OCI-LY7 (cell line): ENCODE data around the gene CARMIL1. TPM values are rescaled to one million over a fixed set of nuclear protein-coding genes. Genes with fewer than 3 reads are reported as not detected.

Experiments
- BruUV-seq: library from RNA; stranded (reverse); fragments of 400-500 nt; replicated peaks from 2 replicates; lab custom pipeline; 2021; lab: Mats Ljungman, UMichigan
- CTCF ChIA-PET: fragments of 300-600 bp; sonication (Branson Sonifier 250); formaldehyde crosslinking; loops from one replicate; lab custom pipeline; 2022; ENCODE audit warnings: antibody characterized with exemption; ENCODE audit not compliant: unreplicated experiment; lab: Charles Lee
- POLR2A ChIA-PET: fragments of 300-600 bp; sonication (Branson Sonifier 250); formaldehyde crosslinking; loops from one replicate; lab custom pipeline; 2022; ENCODE audit warnings: antibody characterized with exemption; lab: Charles Lee
- DNase-seq: peaks from one replicate; pipeline ENCODE4 v3.0.0-alpha.2; 2015; ENCODE audit warnings: low spot score
- H2AFZ ChIP-seq: fragments of 200-600 bp; sonication (generic), shearing (Covaris generic); 2 replicates; pipeline ENCODE4 v1.6.1; 2014; ENCODE audit warnings: mild to moderate bottlenecking, antibody characterized with exemption, low read length, moderate library complexity
- H3K27ac ChIP-seq: fragments of 200-600 bp; sonication (generic); 2 replicates; pipeline ENCODE4 v1.5.1; 2014; ENCODE audit warnings: mixed run types, low read depth, mild to moderate bottlenecking, moderate library complexity, low read length, inconsistent platforms; ENCODE audit not compliant: poor library complexity, severe bottlenecking
- H3K36me3 ChIP-seq: fragments of 200-600 bp; sonication (generic); 2 replicates; pipeline ENCODE4 v1.6.1; 2014; ENCODE audit warnings: mild to moderate bottlenecking, antibody characterized with exemption, low read length, moderate library complexity, mixed read lengths; ENCODE audit not compliant: insufficient read depth
- H3K4me1 ChIP-seq: fragments of 200-600 bp; sonication (generic); 2 replicates; pipeline ENCODE4 v1.5.1; 2014; ENCODE audit warnings: mild to moderate bottlenecking, low read length; ENCODE audit not compliant: insufficient read depth, poor library complexity, severe bottlenecking
- H3K4me2 ChIP-seq: fragments of 200-600 bp; sonication (generic); 2 replicates; pipeline ENCODE4 v1.6.1; 2014; ENCODE audit warnings: mild to moderate bottlenecking, low read length
- H3K4me3 ChIP-seq: fragments of 200-600 bp; sonication (generic); 2 replicates; pipeline ENCODE4 v1.5.1; 2014; ENCODE audit warnings: mild to moderate bottlenecking, low read depth, low read length; ENCODE audit not compliant: poor library complexity, severe bottlenecking
- H3K79me2 ChIP-seq: fragments of 200-600 bp; sonication (generic); 2 replicates; pipeline ENCODE4 v1.6.1; 2016; ENCODE audit warnings: low read depth, mild to moderate bottlenecking, low read length, moderate library complexity, mixed read lengths; ENCODE audit not compliant: insufficient read depth
- H3K9me2 ChIP-seq: fragments of 200-600 bp; sonication (generic); 2 replicates; pipeline ENCODE4 v1.6.1; 2016; ENCODE audit warnings: mild to moderate bottlenecking, low read length, mixed read lengths; ENCODE audit not compliant: insufficient read depth
- H3K9me3 ChIP-seq: fragments of 200-600 bp; sonication (generic); 2 replicates; pipeline ENCODE4 v1.6.1; 2014; ENCODE audit warnings: mild to moderate bottlenecking, mixed run types, low read length, mixed read lengths
- H4K20me1 ChIP-seq: fragments of 200-600 bp; sonication (generic); 2 replicates; pipeline ENCODE4 v1.6.1; 2014; ENCODE audit warnings: mild to moderate bottlenecking, antibody characterized with exemption, low read length, moderate library complexity, mixed read lengths; ENCODE audit not compliant: insufficient read depth
- CTCF ChIP-seq: fragments of 200-600 bp; sonication (generic); conservative IDR thresholded peaks from 2 replicates; pipeline ENCODE4 v1.5.1; 2014; ENCODE audit warnings: mild to moderate bottlenecking, antibody characterized with exemption, low read length, moderate library complexity, mixed read lengths
- EZH2phosphoT487 ChIP-seq: fragments of 200-600 bp; sonication (generic); IDR thresholded peaks from 2 replicates; pipeline ENCODE4 v1.6.1; 2018; ENCODE audit warnings: low read depth, borderline replicate concordance, mild to moderate bottlenecking, mixed run types, antibody characterized with exemption, low read length, moderate library complexity, mixed read lengths
- intact Hi-C: fragments of 100-400 bp; cut with micrococcal nuclease; formaldehyde crosslinking; loops from one replicate; pipeline ENCODE4 v1.10.0; 2022; ENCODE audit not compliant: unreplicated experiment
- total RNA-seq, 2 experiments: library from RNA; depleted of rRNA in 1 of 2; stranded (reverse); fragments of >200 nt in 1 of 2; shearing (Covaris generic) in 1 of 2; gene quantifications; 2 replicates each; pipeline ENCODE4 v1.2.3, GENCODE V29; 2014 to 2022

Gene CARMIL1
- total RNA-seq, 2 experiments from 2014 or later, result 25.5 to 40.1 TPM

GRCh38 chr6:25449774-25450173, 170.6 kb downstream of the CARMIL1 start:
- H3K4me2 ChIP-seq, result no peak overlapping the region
- no peak overlapping the region for H2AFZ ChIP-seq
- no peak overlapping the region for H3K27ac ChIP-seq
- H3K79me2 ChIP-seq, result no peaks in the 10 kb centered on the region
- peaks cover 35% of the 10 kb centered on the region for H3K4me1 ChIP-seq
- ChIA-PET POLR2A (interaction anchor here (0.6 to 1.4 kb wide), 5 partner anchors 9 to 61 kb away, joined by 3 to 5 read pairs (median 4); no protein-coding TSS in a partner anchor), CTCF (no interaction called here)
- TF ChIP-seq CTCF (no peak), EZH2phosphoT487 (no peak)
- intact Hi-C loops, result no loop called here
- no peak overlapping the region for H3K4me3 ChIP-seq
- no peaks in the 10 kb centered on the region for H3K9me2 ChIP-seq
- BruUV-seq, result no TSS peak
- DNase-seq, result no peak
- H3K36me3 ChIP-seq, result peaks cover 39% of the 10 kb centered on the region
- peaks cover 7% of the 10 kb centered on the region; the same call in 1 of the 2 replicates for H3K9me3 ChIP-seq
- no peaks in the 10 kb centered on the region for H4K20me1 ChIP-seq

GRCh38 chr6:25450469-25451198, 171.5 kb downstream of the CARMIL1 start:
- peaks cover 7% of the 10 kb centered on the region; the same call in 1 of the 2 replicates for H3K9me3 ChIP-seq
- no peaks in the 10 kb centered on the region for H4K20me1 ChIP-seq
- DNase-seq, result no peak
- H3K9me2 ChIP-seq, result no peaks in the 10 kb centered on the region
- H3K27ac ChIP-seq, result no peak overlapping the region
- no TSS peak for BruUV-seq
- no peak overlapping the region for H3K4me2 ChIP-seq
- no peak overlapping the region for H2AFZ ChIP-seq
- ChIA-PET CTCF (no interaction called here), POLR2A (interaction anchor here (1.2 to 2.8 kb wide), 4 partner anchors 9 to 36 kb away, joined by 3 to 10 read pairs (median 4); no protein-coding TSS in a partner anchor)
- TF ChIP-seq CTCF, result no peak
- no peak for TF ChIP-seq EZH2phosphoT487
- H3K79me2 ChIP-seq, result no peaks in the 10 kb centered on the region
- H3K4me3 ChIP-seq, result no peak overlapping the region
- peaks cover 34% of the 10 kb centered on the region for H3K36me3 ChIP-seq
- intact Hi-C loops, result no loop called here
- peaks cover 35% of the 10 kb centered on the region for H3K4me1 ChIP-seq

- no peak for DNase-seq
- H4K20me1 ChIP-seq, result no peaks in the 10 kb centered on the region
- no peak overlapping the region for H3K27ac ChIP-seq
- peaks cover 28% of the 10 kb centered on the region for H3K4me1 ChIP-seq
- no peak overlapping the region for H3K4me2 ChIP-seq
- BruUV-seq, result no TSS peak
- CTCF ChIA-PET, result no interaction called here
- no peaks in the 10 kb centered on the region for H3K9me3 ChIP-seq
- TF ChIP-seq CTCF (no peak), EZH2phosphoT487 (no peak)
- H3K9me2 ChIP-seq, result no peaks in the 10 kb centered on the region
- no peak overlapping the region for H3K4me3 ChIP-seq
- intact Hi-C loops, result no loop called here
- H2AFZ ChIP-seq, result no peak overlapping the region
- H3K36me3 ChIP-seq, result peaks cover 25% of the 10 kb centered on the region
- H3K79me2 ChIP-seq, result no peaks in the 10 kb centered on the region
- POLR2A ChIA-PET, result interaction anchor here (0.8 to 2.8 kb wide), 3 partner anchors 10 to 38 kb away, joined by 3 to 10 read pairs (median 3); no protein-coding TSS in a partner anchor
These were observed 172.9 kb downstream of the CARMIL1 start for GRCh38 chr6:25452031-25452430.
